Sigmoid colon (tissue), 4 donors: Measurements from ENCODE around the gene TUBGCP2.

Experiments used
- CTCF ChIP-seq, 4 experiments: fragments of 450-650 bp in 3 of 4; fragments of 200-600 bp in 1 of 4; IDR thresholded peaks; one replicate each; pipeline ENCODE4 v1.5.1; 2016 to 2019; ENCODE audit warnings: antibody characterized with exemption in 4 of 4, mild to moderate bottlenecking in 3 of 4, moderate library complexity in 2 of 4
- EP300 ChIP-seq, 4 donors: sonication (generic); formaldehyde crosslinking; IDR thresholded peaks; one replicate each; pipeline ENCODE4 v1.6.1; 2017; ENCODE audit warnings: antibody characterized with exemption in 4 of 4
- POLR2A ChIP-seq, 2 donors: fragments of 450-650 bp; IDR thresholded peaks; one replicate each; pipeline ENCODE4 v1.6.1; 2016; ENCODE audit warnings: antibody characterized with exemption in 2 of 2, mild to moderate bottlenecking in 2 of 2, moderate library complexity in 2 of 2
- POLR2AphosphoS5 ChIP-seq, 4 donors: sonication (generic); formaldehyde crosslinking; IDR thresholded peaks; one replicate each; pipeline ENCODE4 v1.6.1; 2017; ENCODE audit warnings: antibody characterized with exemption in 4 of 4

GRCh38 chr10:133350950-133351329, 42.3 kb upstream of the TUBGCP2 start:
- TF ChIP-seq CTCF (IDR thresholded peaks at IDR 0.05) (no peak), EP300 (IDR thresholded peaks at IDR 0.05) (no peak), POLR2A (IDR thresholded peaks at IDR 0.05) (no peak), POLR2AphosphoS5 (IDR thresholded peaks at IDR 0.05) (no peak)
